ENCODE results near the gene ANKRD39. TPM values are rescaled to one million over a fixed set of nuclear protein-coding genes. Genes with fewer than 3 reads are reported as not detected.

The ANKRD39 gene
- total RNA-seq, 1 donor from 2014 or later = 31.9 TPM

GRCh38 chr2:96819876-96820511 is 37.8 kb downstream of the ANKRD39 start:
- no peak for DNase-seq (ENCODE audit: low read depth)
- no peak for TF ChIP-seq CTCF (conservative IDR thresholded peaks at IDR 0.05; ENCODE audit: low read depth, low read length)
- no peak overlapping the region for H3K4me3 ChIP-seq (ENCODE audit: low read depth, low read length)

GRCh38 chr2:96819128-96819875 is 38.5 kb downstream of the ANKRD39 start:
- H3K4me3 ChIP-seq (ENCODE audit: low read depth, low read length) = no peak overlapping the region
- no peak for TF ChIP-seq CTCF (conservative IDR thresholded peaks at IDR 0.05; ENCODE audit: low read depth, low read length)
- DNase-seq (ENCODE audit: low read depth) = no peak

- no peak for DNase-seq (ENCODE audit: low read depth)
- H3K4me3 ChIP-seq (ENCODE audit: low read depth, low read length) = peak overlapping the region; percentile 59
- no peak for TF ChIP-seq CTCF (conservative IDR thresholded peaks at IDR 0.05; ENCODE audit: low read depth, low read length)
These were observed 39.9 kb downstream of the ANKRD39 start for GRCh38 chr2:96817882-96818281.

- DNase-seq (ENCODE audit: low read depth) = no peak
- H3K4me3 ChIP-seq (ENCODE audit: low read depth, low read length) = peak overlapping the region; percentile 59
- TF ChIP-seq CTCF (conservative IDR thresholded peaks at IDR 0.05; ENCODE audit: low read depth, low read length) = no peak
These were observed 40.7 kb downstream of the ANKRD39 start for GRCh38 chr2:96816836-96817702.

- TF ChIP-seq CTCF (conservative IDR thresholded peaks at IDR 0.05; ENCODE audit: low read depth, low read length) = peak; percentile 45
- peak within 1 kb of the TSS; percentile 68 for H3K4me3 ChIP-seq (ENCODE audit: low read depth, low read length)
These were observed 41.5 kb downstream of the ANKRD39 start, which contains the start of gene CNNM3 for GRCh38 chr2:96816127-96816835. TSS of gene CNNM3 (plus strand) at chr2:96816268. CDS start at chr2:96816278, 10 bp downstream.

GRCh38 chr2:96815326-96816126 is 42.3 kb downstream of the ANKRD39 start:
- no peak for TF ChIP-seq CTCF (conservative IDR thresholded peaks at IDR 0.05; ENCODE audit: low read depth, low read length)
- peak overlapping the region; percentile 68 for H3K4me3 ChIP-seq (ENCODE audit: low read depth, low read length)
- no peak for DNase-seq (ENCODE audit: low read depth)

More at GRCh38 chr2:96816127-96816835, 41.5 kb downstream of the ANKRD39 start, which contains the start of gene CNNM3:
- no peak for DNase-seq (ENCODE audit: low read depth)

Measured in epithelial cell of proximal tubule (primary cell).